Activated T-helper 17 cell treated with anti-CD3 and anti-CD28 coated beads, Interleukin-2, amount 50 U/mL, for 72 hours (primary cell): ENCODE measurements around the gene SAMD4A. TPM values are rescaled to one million over a fixed set of nuclear protein-coding genes. Genes with fewer than 3 reads are reported as not detected.

ENCODE experiments used
- ATAC-seq: fragments of 150-1000 bp; cut with Tn5 transposase; replicated peaks from 2 replicates; pipeline ENCODE4 v1.10.0; 2021; ENCODE audit warnings: mild to moderate bottlenecking, moderate library complexity
- H3K27ac Mint-ChIP-seq: one replicate; pipeline ENCODE4 v1.8.0; 2022; ENCODE audit warnings: mixed read lengths
- H3K27me3 Mint-ChIP-seq: one replicate; pipeline ENCODE4 v1.8.0; 2022; ENCODE audit warnings: mixed read lengths
- H3K36me3 Mint-ChIP-seq: one replicate; pipeline ENCODE4 v1.8.0; 2022; ENCODE audit warnings: low read depth, mild to moderate bottlenecking, mixed read lengths
- H3K4me1 Mint-ChIP-seq: one replicate; pipeline ENCODE4 v1.8.0; 2022; ENCODE audit warnings: mixed read lengths
- H3K4me3 Mint-ChIP-seq: one replicate; pipeline ENCODE4 v1.8.0; 2022; ENCODE audit warnings: mild to moderate bottlenecking, mixed read lengths
- H3K9me3 Mint-ChIP-seq: one replicate; pipeline ENCODE4 v1.8.0; 2022; ENCODE audit warnings: mixed read lengths
- total RNA-seq, 2 donors: library from RNA; stranded (reverse); gene quantifications; one replicate each; pipeline ENCODE4 v1.2.3, GENCODE V29; 2022

SAMD4A gene
- total RNA-seq, 2 donors from 2014 or later = 3.2 to 4.4 TPM

GRCh38 chr14:54642801-54643695, 76.1 kb downstream of the SAMD4A start:
- H3K9me3 Mint-ChIP-seq = no peaks in the 10 kb centered on the region
- H3K27ac Mint-ChIP-seq = no peak overlapping the region
- H3K4me3 Mint-ChIP-seq = no peak overlapping the region
- no peak for ATAC-seq
- H3K4me1 Mint-ChIP-seq = no peaks in the 10 kb centered on the region
- no peaks in the 10 kb centered on the region for H3K36me3 Mint-ChIP-seq
- H3K27me3 Mint-ChIP-seq = no peaks in the 10 kb centered on the region

DNA sequence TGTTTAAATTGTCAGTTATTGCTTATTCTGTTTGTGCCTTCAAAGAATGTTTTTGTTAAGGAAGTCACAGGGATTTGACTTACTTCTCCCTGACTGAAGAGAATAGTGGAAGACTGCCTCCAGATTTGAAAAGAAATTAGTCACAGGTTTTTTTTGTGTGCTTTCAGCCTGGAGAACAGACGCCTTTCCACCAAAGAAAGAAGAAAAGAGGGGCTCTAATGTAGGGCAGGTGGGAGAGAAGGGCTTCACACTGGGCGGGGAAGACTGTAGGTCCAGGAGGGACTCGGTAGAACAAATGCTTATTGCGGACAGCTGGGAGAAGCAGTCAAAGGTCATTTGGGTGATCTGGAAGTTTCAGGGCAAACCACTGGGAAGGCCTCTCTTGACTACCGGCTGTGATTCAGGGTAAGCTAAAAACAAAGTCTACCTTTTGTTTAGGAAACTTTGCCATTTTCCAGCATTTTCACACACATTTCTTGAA, 76.8 kb downstream of the SAMD4A start:
- Mint-ChIP-seq H3K36me3 (no peaks in the 10 kb centered on the region), H3K27me3 (no peaks in the 10 kb centered on the region), H3K27ac (no peak overlapping the region), H3K9me3 (no peaks in the 10 kb centered on the region), H3K4me1 (no peaks in the 10 kb centered on the region), H3K4me3 (no peak overlapping the region)
- ATAC-seq = no peak

DNA sequence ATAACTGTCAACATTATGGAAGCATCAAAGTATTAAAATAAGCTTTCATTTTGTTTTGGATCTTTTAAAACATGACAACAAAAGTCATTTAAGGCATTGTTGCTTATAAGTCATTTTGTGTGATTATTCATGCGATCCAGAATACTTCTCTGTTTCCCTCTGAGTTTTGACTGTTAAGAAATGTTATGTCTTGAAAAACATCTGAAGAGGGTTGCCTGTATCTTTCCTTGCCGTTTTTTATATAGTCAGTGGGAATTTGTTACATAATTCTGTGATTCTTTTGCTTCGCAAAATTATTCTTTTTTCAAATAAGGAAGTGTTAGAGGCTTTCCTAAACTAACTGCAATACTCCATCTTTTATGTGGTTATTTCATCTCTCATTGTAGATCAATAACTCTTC, 78.7 kb downstream of the SAMD4A start:
- peaks cover 4% of the 10 kb centered on the region for H3K27me3 Mint-ChIP-seq
- ATAC-seq = no peak
- no peaks in the 10 kb centered on the region for H3K36me3 Mint-ChIP-seq
- no peaks in the 10 kb centered on the region for H3K9me3 Mint-ChIP-seq
- H3K4me1 Mint-ChIP-seq = no peaks in the 10 kb centered on the region
- H3K27ac Mint-ChIP-seq = no peak overlapping the region
- no peak overlapping the region for H3K4me3 Mint-ChIP-seq

DNA sequence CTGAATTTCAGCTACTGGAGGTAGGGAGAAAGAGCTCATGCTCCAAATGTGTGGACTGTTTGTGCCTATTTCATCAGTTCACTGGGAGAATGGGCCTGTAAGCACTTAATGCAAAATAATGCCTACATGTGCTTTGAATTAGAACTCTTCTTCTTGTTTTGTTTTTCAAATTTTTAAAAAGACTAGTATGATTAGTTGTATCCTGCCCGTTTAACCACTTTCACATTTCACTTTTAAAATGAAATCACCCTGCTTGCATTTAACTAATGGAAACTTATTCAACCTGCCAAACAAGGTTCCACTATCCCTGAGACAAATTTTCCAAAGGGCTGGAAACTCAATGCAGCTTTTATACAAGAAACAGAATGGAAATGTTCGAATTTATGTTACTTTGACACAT, 79.7 kb downstream of the SAMD4A start:
- H3K27me3 Mint-ChIP-seq = peaks cover 5% of the 10 kb centered on the region
- H3K4me1 Mint-ChIP-seq = no peaks in the 10 kb centered on the region
- no peak overlapping the region for H3K27ac Mint-ChIP-seq
- H3K36me3 Mint-ChIP-seq = no peaks in the 10 kb centered on the region
- H3K9me3 Mint-ChIP-seq = no peaks in the 10 kb centered on the region
- no peak overlapping the region for H3K4me3 Mint-ChIP-seq
- ATAC-seq = peak; percentile 52

GRCh38 chr14:54647378-54647777, 80.5 kb downstream of the SAMD4A start:
- Mint-ChIP-seq H3K4me1 (no peaks in the 10 kb centered on the region), H3K9me3 (no peaks in the 10 kb centered on the region), H3K36me3 (no peaks in the 10 kb centered on the region), H3K27me3 (peaks cover 8% of the 10 kb centered on the region), H3K4me3 (no peak overlapping the region), H3K27ac (no peak overlapping the region)
- no peak for ATAC-seq

- Mint-ChIP-seq H3K9me3 (no peaks in the 10 kb centered on the region), H3K27me3 (peaks cover 12% of the 10 kb centered on the region), H3K36me3 (no peaks in the 10 kb centered on the region), H3K4me1 (no peaks in the 10 kb centered on the region), H3K27ac (no peak overlapping the region), H3K4me3 (no peak overlapping the region)
- no peak for ATAC-seq
Measured at GRCh38 chr14:54649056-54649455, 82.1 kb downstream of the SAMD4A start.

DNA sequence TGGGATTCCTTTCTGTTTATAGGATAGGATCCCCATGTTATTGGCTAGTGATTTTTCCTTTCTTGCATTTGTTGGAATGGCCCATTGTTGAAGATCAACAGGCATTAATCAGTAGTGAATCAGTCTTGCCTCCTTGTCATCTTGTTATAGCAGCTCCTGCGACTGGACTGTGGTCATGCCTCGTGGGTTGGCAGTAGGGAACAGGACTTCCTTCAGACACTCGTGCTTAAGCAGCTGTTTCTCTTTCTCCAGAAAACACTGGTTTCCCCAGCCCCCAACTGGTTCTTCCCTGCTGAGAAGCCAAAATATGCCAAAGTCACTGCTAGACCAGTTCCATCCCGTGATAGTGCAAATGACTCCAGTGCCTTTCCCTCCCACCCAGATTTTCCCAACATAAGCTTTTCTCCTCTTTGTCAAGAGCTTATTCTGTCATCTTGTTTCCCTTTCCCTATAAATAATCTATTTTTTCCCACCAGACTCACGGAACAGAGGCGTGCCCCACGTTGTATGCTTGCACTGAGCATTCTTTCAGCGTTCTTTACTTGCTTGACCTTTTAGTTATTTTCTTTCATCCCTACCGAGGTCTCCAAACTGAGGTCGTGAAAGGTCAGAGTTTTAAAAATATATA, 83.5 kb downstream of the SAMD4A start:
- no peak overlapping the region for H3K27ac Mint-ChIP-seq
- H3K4me3 Mint-ChIP-seq = no peak overlapping the region
- peaks cover 12% of the 10 kb centered on the region for H3K27me3 Mint-ChIP-seq
- no peaks in the 10 kb centered on the region for H3K4me1 Mint-ChIP-seq
- H3K9me3 Mint-ChIP-seq = no peaks in the 10 kb centered on the region
- no peaks in the 10 kb centered on the region for H3K36me3 Mint-ChIP-seq
- ATAC-seq = no peak

DNA sequence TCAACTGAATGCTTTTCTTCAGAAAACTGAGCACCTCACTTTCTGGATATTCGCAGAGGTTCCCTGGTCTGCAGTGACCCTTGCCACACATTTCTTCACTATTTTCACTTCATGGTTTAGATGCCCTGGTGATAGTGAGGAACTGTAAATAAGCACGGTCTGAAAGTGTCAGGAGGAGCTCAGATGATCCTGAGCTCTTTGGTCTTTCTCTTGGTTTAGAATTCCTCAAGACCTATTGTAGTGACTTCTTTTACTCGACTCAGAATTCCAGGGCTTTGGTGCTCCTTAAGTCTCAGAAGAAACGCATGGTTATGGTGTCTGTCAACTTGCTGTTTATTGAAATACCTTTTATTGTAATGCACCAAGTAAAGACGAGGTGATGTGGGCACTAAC, 84.0 kb downstream of the SAMD4A start:
- Mint-ChIP-seq H3K9me3 (no peaks in the 10 kb centered on the region), H3K27me3 (peaks cover 12% of the 10 kb centered on the region), H3K36me3 (no peaks in the 10 kb centered on the region), H3K4me1 (no peaks in the 10 kb centered on the region), H3K4me3 (no peak overlapping the region), H3K27ac (no peak overlapping the region)
- ATAC-seq = no peak

DNA sequence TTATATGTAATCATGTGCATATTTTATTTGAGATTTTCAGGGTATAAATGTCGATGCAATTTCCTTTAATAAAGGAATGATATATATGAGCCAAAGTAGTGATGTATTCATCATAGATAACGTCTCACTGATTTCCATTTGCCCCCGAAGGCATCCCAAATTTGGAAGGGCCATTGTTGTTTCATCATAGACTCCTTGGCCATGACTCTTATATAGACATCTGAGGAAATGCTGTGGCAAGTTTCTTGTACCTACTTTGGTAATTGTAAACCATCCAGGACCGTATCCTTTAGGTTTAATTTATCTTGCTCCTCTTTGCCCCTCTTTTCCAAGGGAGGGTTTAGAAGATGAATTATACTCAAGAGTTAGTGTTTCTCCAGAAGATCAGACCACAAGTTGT, 84.7 kb downstream of the SAMD4A start:
- no peak for ATAC-seq
- H3K4me1 Mint-ChIP-seq = no peaks in the 10 kb centered on the region
- peaks cover 12% of the 10 kb centered on the region for H3K27me3 Mint-ChIP-seq
- no peaks in the 10 kb centered on the region for H3K9me3 Mint-ChIP-seq
- H3K4me3 Mint-ChIP-seq = no peak overlapping the region
- no peak overlapping the region for H3K27ac Mint-ChIP-seq
- H3K36me3 Mint-ChIP-seq = no peaks in the 10 kb centered on the region

DNA sequence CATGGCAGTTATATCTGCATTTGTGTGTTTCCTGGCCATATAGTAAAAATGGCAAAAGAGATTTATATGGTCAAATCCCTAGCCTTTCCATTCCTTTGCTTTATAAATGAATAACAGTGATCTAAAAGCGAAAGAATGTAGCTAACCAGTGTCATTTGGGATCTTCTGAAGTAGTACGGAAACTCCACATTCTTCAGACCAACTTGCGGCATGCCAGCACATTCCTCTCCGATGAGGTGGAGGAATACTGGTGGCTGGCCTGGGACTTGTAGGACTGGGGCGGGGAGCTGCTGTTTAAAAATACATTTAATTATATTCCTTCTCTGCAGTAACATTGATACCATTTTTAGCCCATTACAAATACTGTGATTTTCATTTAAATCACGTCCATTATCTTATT, 85.3 kb downstream of the SAMD4A start:
- H3K4me1 Mint-ChIP-seq = no peaks in the 10 kb centered on the region

DNA sequence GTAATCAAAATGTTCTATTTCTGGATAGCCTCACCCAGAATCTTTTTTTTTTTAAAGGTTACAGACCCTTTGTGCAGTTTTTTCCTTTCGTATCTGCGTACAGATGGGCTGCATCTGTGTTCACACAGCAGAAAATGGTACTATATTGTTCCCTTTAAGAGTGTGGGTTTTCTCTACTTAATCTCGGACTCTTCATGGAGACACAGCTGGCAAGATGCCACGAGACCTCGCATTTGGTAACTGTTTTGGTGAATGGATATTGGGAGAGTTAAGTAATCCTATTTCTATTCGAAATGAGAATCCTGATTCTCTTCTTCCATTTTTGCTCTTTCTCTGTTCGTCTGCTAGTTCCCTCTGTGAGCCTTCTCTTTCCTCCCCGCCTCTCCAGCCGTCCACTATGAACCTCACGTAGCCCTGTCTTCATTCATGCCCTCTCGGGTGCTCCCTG, 85.7 kb downstream of the SAMD4A start:
- ATAC-seq = no peak
- H3K27me3 Mint-ChIP-seq = peaks cover 12% of the 10 kb centered on the region

More for the DNA sequence above, 85.3 kb downstream of the SAMD4A start:
- H3K36me3 Mint-ChIP-seq = no peaks in the 10 kb centered on the region
- no peak overlapping the region for H3K4me3 Mint-ChIP-seq
- no peak for ATAC-seq
- no peak overlapping the region for H3K27ac Mint-ChIP-seq
- peaks cover 12% of the 10 kb centered on the region for H3K27me3 Mint-ChIP-seq
- no peaks in the 10 kb centered on the region for H3K9me3 Mint-ChIP-seq

DNA sequence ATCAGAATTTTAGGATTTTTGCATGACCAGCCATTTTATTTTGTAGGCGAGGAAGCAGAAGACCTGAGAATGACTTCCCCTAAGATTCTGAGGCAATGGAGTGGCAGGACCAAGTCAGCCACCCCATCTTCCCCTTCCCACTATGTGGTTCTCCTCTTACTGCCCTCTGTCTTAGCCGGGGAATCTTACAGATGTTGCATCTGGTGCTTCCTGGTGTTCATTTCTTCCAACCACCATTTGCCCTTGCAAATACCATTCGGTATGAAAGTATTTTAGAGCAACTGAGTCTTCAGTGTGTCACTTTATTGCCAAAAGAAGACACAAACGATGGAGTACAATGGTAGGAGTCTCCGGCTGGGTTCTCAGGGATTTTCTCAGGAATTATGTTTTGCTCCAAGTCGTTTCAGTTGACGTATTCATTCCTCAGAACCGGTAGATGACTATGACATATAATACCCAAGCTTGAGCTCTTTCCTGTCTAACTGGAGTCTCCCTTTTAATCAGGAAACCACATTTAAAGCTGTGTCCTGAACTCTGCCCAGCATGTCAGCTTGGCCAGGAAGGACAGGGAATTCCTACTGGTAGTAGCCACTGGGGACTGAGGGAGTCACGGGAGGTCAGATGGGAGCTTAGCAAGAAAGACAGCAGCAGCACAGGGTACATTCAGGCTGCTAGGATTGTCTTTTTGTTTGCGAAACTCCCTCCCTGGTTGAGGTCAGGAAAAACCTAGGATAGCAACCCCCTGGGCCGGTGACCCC, 87.0 kb downstream of the SAMD4A start:
- H3K4me3 Mint-ChIP-seq = no peak overlapping the region
- H3K27ac Mint-ChIP-seq = no peak overlapping the region
- H3K4me1 Mint-ChIP-seq = no peaks in the 10 kb centered on the region
- H3K27me3 Mint-ChIP-seq = peaks cover 12% of the 10 kb centered on the region
- H3K36me3 Mint-ChIP-seq = no peaks in the 10 kb centered on the region
- no peaks in the 10 kb centered on the region for H3K9me3 Mint-ChIP-seq
- no peak for ATAC-seq

More for the DNA sequence above, 85.7 kb downstream of the SAMD4A start:
- H3K9me3 Mint-ChIP-seq = no peaks in the 10 kb centered on the region
- no peaks in the 10 kb centered on the region for H3K4me1 Mint-ChIP-seq
- H3K4me3 Mint-ChIP-seq = no peak overlapping the region
- H3K27ac Mint-ChIP-seq = no peak overlapping the region
- H3K36me3 Mint-ChIP-seq = no peaks in the 10 kb centered on the region

- Mint-ChIP-seq H3K9me3 (no peaks in the 10 kb centered on the region), H3K4me3 (no peak overlapping the region), H3K4me1 (no peaks in the 10 kb centered on the region), H3K27me3 (peaks cover 12% of the 10 kb centered on the region), H3K36me3 (no peaks in the 10 kb centered on the region), H3K27ac (no peak overlapping the region)
- ATAC-seq = no peak
Measured at GRCh38 chr14:54654605-54655004, 87.7 kb downstream of the SAMD4A start.

- no peak overlapping the region for H3K27ac Mint-ChIP-seq
- peaks cover 4% of the 10 kb centered on the region for H3K27me3 Mint-ChIP-seq
- no peak for ATAC-seq
- no peak overlapping the region for H3K4me3 Mint-ChIP-seq
- H3K36me3 Mint-ChIP-seq = no peaks in the 10 kb centered on the region
- no peaks in the 10 kb centered on the region for H3K4me1 Mint-ChIP-seq
- no peaks in the 10 kb centered on the region for H3K9me3 Mint-ChIP-seq
Measured at GRCh38 chr14:54658836-54659235, 91.9 kb downstream of the SAMD4A start.
